ENCODE data around the gene MAN1A2.
"Not testable (repeated sequence)": the region's sequence is repeated elsewhere in the genome, so short reads cannot be mapped to it uniquely, and the experiment has no call there.

MAN1A2 gene

DNA sequence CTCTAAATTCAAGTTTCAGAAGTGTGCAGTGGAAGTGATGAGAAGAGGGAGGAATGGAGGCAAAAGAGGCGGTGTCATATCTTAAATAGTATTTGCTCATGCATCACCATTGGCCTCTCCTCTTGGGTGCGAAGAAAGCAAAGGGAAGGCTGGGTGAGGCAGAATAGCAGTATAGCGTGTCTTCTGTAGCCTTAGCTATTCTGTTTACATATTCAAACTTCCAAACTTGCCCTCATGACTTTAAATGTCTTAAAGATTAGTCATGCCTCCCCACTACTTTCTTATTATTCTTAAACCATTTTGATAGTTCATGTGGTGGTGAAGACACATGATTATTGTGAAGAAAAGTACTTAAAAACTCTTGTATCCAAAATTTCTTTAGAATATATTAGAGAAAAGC is 134.0 kb downstream of the MAN1A2 start:
- no peak for DNase-seq

DNA sequence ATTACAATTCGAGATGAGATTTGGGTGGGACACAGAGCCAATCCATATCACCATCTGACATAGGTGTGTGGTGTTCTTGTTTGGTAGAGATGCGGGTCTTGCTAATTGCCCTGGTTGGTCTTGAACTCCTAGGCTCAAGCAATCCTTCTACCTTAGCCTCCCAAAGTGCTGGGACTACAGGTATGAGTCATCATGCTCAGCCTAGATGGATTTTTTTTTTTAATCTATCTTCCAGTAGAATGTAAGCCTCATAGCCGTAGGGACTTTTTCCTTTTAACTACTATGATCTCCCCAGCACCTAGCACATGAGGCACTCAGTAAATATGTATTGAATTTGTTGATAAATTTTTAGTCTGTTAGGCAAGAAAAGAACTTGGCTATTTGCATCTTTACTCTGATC is 144.0 kb downstream of the MAN1A2 start:
- no peak for DNase-seq

DNA sequence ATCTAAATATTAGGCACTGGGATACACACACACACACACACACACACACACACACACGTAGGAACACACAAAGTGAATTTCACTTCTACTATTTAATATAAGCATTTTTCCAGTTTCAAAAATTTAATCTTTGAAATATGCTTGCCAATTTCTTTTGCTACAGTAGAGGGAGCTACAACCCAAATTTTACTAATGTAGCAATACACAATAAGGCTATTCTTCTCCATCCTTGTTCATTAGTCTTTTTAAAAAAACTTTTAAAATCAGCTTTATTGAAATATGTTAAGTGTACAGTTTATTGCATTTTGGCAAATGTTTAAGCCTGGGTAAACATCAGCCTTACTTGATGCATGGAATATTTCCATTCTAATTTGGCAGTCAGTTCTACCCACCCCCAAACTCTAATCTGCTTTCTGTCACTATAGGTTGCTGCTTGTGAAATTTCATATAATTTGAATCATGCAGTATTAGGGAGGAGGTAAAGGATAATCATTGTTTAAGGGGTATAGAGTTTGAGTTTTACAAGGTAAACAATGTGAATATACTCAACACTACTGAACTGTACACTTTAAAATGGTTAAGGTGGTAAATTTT is 145.6 kb downstream of the MAN1A2 start:
- DNase-seq = peak; percentile 4

DNA sequence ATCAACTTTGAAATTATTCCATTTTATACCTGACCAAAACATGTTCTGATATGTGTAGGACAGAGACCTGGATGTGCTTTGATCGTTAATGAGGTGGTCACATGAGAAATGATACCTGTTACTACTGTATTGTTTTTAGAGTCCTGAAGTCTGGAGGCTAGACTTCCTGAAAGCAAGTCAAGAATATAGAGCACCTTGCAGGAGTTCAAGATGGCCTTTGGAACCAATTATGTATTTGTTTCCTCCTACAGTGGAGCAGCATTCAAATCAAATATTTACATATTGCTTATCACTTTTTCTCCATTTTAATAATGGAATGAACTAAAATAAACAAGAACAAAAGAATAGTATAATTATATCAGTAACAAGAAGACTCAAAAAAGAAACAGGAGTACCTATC is 155.9 kb downstream of the MAN1A2 start:
- DNase-seq = no peak

DNA sequence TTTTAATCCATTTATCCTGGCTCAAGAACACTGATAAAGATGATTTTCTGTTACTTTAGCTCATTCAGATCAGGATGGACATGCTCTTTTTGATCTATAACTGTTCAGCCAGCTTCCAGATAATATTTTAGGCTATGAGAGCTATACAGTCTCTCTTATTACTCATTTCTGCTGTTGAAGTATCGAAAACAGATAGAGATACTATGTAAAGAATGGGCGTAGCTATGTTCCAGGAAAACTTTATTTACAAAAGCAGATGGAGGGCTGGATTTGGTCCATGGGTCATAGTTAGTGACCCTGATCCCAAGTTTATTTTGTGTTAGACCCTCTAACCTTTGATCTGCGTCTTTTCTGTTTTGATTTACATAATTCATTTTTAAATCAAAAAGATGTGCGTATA is 159.8 kb downstream of the MAN1A2 start:
- DNase-seq = no peak

DNA sequence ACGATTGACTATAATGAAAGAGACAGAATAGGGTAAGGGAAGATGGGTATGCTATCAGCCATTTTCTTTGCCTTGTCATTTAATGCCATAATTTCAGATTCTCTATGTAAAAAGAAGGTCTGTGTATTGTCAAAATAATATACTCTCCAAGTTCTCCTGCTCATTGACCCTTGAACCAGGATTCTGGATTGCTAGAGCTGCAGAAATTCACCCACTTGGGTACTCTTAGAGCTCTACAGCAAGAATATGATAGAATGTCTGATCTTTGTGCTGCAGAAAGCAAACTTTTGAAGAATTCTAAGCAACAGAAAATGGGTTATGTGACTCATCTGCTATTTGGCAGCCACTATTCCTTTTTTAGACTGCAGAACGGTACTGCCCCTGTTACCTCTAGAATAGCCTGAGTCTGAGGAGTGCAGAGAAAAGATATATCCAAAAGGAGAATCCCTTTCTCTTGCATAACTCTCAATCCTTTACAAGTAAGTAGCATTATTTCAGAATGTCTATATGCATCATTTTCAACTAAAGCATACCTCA is 160.4 kb downstream of the MAN1A2 start:
- DNase-seq = no peak

DNA sequence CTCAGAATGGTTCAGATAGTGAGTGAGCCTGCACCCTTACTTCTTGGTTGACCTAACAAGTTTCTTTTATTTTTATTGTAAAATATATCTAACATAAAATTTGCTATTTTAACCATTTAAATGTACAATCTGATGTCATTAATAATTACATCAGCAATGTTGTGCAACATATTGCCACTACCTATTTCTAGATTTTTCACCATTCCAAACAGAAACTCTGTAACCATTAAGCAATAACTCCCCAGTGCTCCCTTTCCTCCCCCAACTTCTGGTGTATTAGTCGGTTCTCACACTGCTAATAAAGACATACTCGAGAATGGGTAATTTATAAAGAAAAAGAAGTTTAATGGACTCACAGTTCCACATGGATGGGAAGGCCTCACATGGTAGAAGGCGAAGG is 162.4 kb downstream of the MAN1A2 start:
- DNase-seq = no peak

DNA sequence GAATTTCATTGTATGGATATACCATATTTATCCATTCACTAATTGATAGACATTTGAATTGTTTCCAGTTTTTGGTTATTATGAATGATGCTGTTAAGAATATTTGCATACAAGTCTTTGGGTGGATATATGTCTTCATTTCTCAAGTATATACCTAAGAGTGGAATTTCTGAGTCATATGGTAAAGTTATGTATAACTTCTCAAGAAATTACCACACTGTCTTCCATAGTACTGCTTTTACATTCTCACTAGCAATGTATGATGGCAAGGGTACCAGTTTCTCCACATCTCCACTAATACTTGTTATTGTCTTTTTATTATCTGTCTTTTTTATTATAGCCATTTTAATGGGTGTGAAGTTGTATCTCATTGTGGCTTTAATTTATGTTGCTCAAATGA is 164.0 kb downstream of the MAN1A2 start:
- DNase-seq = no peak

DNA sequence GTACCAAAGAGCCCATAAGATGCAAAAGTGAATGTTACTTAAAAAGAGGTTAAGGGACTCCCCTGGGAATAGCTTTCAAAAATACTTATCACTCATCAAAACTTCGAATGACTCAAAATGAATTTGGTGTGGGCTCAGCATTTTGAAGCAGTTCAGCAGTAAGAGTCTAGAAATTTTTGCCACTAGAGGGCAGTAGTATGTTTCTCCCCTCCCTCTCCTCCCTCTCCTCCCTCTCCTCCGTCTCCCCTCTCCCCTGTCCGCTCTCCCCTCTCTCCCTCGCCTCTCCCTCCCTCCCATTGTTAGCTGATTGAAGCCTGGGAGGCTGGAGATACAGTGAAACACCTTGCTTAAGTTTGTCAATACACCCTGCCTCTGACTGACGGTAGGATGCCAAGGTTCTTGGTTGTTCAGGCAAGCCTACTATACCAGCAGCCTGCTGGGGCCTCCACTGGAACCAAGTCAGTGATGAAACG is 167.8 kb downstream of the MAN1A2 start:
- DNase-seq = peak; percentile 61

DNA sequence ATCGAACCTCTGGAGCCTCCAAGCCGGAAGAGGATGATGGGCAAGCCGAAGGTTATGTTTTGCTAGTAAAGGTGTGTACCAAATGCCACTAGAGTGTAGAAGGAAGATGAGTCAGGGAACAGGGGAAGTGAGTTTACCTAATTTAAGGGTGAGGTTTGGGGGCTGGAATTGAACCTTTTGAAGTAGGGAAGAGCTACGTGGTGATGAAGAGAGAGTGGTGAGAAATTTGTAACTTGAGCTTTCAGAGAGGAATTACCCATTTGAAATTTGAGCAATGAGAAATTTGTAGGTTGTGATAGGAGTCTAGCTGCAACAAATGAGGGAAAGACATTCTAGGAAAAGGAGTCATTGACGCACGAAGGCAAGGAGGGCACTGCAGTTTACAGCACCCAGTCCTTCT is 168.6 kb downstream of the MAN1A2 start:
- no peak for DNase-seq

DNA sequence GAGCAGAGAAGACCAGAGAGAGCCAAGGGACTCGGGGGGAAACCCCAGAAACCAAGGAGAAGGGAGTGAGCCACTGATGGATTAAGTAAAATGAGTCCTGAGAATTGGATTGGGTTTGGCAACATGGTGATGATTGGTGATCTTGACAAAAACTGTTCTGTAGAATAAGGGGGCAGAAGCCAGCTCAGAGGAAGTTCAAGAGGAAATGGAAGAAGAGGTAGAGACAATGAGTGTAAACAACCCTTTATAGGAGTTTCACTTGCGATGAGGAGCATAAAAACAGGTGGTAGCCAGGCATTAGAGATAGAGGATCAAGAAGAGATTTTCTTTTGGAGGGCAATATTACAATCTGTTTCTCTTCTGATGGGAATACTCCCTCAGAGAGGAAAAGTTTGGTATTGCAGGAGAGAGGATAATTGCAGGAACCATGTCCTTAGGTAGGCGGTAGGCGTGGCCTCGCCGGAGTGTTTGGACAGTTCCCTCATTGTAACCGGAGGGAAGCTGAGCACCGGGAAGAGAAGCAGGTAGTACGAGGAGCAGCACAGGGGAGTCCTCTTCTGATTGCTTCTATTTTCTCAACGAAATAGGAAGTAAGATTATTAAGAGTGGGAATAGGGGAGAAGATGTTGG is 170.2 kb downstream of the MAN1A2 start:
- DNase-seq = peak; percentile 6

DNA sequence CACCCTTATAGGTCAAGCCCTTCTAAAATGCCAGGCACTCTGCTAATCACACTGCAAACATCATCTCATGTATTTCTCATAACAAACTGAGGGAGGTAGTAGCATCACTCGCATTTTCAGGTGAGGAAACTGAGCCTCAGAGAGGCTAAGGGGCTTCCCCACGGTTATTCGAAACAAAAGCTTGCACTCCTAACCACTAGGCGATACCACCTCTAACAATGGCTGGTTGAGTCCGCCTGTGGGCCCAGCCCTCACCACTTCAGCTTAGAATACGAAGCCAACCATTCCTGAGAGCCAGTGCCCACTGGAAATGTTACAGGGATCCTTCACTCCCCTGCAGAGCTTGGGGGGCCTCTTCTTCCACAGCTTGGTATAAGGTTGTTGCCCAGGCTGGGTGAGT is 173.3 kb downstream of the MAN1A2 start:
- no peak for DNase-seq

DNA sequence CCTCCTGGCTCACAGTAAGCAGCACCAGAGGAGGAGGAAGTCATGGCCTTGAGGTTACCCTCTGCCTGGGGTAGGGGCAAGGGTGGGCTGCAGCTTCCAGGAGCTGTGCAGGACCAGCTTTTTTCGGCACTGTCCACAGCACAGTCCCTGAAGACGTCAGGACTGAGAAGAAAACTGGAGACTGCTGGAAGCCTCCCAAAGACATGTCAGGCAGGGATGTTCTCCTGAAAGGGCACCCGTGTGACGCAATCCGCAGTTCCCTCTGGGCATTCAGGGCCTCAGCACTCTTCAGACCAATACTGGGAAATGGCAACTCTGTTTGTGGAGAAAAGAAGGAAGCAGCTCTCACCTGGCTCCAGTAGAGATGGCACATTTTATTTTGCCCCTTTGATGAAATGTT is 173.8 kb downstream of the MAN1A2 start:
- no peak for DNase-seq

DNA sequence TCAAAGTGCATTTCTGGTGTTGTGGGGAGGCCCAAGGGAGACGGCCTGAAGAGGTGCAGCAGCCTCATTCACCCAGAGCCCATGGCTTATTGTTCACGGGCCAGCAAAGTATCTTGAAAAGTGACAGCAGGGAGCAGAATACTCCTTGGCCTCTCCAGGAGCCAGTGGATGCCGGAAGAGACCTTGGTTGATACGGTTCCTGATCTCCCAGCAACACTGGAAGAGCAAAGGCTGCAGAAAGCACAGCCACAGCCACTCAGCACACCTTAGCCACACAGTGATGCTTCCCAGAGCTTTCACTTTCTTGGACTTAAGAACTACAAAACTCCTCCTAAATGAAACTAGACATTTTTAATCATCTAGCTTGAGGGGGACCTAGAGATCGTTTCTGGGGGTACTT is 174.3 kb downstream of the MAN1A2 start:
- DNase-seq = no peak

DNA sequence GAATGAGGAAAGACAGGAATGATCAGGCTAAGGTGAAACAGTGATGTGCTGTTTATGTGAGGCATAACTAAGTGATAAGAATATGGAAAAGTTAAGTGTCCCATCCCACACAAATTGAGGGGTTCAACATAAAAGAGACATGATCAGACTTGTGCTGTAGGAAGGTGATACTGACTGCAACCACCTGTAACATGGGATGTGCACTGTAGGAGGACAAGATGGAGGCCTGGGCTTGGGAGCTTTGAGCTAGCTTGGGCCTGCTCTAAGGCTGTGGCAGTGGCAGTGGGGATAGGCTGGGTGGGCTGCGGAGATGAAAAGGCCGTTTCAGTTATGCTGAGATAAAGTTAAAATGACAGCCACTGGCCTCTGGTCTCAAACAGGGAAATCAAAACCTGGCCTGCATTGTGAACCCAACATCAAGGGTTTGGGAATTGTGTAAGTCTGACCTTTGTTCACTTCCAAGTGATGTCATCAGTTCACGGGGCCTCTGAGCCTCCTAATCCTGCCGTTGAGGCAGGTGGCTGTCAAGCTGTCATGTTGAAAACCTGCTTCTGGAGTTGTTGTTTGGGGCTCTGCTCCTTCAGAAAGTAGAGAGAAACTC is 177.4 kb downstream of the MAN1A2 start:
- DNase-seq = no peak

DNA sequence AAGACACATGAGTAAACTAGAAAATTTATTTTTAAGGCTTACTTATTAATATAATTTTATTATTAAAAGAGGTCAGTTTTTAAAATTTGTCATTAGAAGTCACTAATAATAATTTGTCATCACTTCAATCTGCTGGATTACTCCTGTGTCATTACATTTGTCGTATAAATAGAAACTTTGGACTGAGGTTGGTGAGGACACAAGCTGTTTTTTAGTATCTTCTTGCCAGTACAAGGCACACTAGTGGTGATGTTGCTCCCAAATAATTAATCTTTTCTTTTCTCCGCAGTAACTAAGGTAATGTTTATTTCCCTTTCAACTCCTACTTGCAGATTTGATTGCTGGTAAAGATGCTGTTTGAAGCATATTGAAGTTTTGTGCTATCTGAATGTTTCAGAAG is 179.2 kb downstream of the MAN1A2 start:
- no peak for DNase-seq

DNA sequence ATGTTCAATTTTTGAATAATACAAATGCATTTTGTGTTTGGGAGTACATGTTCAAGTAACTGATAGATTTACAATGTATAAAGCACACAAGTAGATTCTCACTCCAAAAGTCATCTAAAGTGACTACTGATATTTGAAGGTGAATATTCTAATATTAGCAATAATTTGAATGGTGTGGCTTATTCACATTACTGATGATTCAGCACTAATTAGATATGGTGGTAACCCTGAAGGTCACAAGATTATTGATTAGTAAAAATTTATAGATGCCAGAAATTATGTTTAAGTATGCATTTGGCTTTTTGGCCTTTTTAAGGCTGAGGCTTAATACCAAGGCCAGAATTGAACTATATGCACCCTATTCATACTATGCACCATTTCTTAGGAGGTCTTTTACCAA is 186.2 kb downstream of the MAN1A2 start:
- no peak for DNase-seq

DNA sequence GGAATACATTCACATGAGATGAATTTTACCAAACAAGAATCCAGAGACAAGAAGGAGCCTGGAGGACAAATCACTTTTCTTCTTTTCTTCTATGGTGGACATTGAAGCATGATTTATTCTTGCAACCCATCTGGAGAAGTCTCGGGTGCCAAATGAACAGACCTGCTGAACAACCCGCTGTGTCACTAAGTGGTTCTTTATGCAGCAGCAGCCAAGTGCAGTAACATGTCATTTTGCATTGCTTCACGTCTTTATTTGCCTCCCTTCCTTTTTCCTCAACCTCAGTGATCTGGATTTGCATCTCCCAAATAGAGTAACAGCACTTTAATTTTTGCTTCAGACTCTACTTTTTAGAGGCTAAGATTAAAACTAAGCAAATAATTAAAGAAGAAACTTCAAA is 188.6 kb downstream of the MAN1A2 start:
- DNase-seq = no peak

DNA sequence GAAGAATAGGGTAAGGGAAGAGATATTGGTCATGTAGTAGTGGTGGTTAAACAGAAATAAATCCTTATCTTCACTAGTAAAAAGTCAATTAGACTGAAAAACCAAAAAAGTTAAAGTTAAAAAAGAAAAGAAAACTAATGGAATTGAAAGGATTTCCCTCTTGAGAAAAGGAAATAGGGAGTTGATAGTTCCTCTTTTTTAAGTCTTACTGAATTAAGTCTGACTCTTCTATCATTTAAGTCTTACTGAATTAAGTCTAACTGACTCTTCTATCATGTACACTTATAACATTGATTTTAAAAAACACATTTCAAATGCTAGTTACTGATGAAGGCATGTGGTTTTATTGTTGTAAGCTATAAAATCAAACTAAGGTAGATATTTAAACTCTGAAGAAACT is 189.1 kb downstream of the MAN1A2 start:
- DNase-seq = no peak

DNA sequence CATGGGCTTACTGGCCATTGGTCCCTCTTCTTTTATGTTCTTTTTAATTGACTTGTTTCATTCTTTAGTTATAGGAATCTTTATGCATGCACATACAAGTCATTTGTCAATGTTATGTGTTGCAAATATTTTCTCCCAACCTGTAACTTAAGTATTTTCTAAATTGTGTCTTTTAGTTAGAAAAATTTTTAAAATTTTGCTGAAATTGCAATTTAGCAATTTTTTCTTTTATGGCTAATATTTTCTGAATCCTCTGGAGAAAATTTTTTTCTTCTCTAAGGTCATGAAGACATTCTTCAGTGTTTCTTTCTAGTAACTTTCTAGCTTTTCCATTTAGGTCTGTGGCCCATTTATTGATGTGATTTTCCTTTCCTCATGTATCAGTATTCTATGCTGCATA is 189.7 kb downstream of the MAN1A2 start:
- DNase-seq = no peak

DNA sequence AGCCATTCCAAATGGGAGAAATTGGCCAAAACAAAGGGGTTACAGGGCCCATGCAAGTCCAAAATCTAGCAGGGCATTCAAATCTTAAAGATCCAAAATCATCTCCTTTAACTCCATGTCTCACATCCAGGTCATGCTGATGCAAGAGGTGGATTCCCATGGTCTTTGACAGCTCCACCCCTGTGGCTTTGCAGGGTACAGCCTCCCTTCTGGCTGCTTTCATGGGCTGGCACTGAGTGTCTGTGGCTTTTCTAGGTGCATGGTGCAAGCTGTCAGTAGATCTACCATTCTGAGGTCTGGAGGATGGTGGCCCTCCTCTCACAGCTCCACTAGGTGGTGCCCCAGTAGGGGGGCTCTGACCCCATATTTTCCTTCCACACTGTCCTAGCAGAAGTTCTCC is 191.2 kb downstream of the MAN1A2 start:
- not testable (repeated sequence) for DNase-seq

DNA sequence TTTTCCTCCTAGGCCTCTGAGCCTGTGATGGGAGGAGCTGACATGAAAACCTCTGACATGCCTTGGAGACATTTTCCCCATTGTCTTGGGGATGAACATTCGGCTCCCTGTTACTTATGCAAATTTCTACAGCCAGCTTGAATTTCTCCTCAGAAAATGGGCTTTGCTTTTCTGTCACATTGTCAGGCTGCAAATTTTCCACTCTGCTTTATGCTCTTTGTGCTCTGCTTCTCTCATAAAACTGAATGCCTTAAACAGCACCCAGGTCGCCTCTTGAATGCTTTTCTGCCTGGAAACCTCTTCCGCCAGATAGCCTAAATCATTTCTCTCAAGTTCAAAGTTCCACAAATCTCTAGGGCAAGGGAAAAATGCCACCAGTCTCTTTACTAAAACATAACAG is 191.9 kb downstream of the MAN1A2 start:
- DNase-seq = no peak

DNA sequence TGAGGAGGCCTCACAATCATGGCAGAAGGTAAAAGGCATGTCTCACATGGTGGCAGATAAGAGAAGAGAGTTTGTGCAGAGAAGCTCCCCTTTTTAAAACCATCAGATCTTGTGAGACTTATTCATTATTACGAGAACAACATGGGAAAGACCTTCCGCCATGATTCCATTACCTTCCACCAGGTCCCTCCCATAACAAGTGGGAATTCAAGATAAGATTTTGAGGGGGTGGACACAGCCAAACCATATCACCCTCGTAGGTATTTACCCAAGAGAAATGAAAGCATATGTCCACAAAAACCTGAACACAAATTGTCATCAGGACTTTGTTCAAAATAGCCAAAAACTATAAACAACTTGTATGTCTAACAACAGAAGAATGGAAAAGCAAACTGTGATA is 192.7 kb downstream of the MAN1A2 start:
- no peak for DNase-seq

DNA sequence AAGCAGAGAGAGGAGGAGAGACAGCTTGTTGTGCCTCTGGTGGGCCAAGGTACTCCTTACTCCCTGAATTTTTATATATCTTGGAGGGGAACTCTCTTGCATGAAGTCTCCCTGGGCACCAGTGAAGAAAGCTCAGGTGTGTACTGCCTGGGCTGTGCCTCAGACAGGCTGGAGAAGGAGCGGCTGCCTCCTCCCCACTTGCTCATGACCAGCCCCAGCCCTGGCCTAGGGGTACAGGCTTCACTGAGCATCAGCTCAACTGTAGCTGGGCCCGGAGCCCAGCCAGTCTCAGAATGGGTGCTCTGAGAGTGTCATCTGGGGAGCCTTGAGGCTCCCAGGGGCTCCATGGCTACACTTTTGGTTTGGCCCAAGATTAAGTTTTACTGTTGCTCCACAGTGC is 193.8 kb downstream of the MAN1A2 start:
- no peak for DNase-seq

DNA sequence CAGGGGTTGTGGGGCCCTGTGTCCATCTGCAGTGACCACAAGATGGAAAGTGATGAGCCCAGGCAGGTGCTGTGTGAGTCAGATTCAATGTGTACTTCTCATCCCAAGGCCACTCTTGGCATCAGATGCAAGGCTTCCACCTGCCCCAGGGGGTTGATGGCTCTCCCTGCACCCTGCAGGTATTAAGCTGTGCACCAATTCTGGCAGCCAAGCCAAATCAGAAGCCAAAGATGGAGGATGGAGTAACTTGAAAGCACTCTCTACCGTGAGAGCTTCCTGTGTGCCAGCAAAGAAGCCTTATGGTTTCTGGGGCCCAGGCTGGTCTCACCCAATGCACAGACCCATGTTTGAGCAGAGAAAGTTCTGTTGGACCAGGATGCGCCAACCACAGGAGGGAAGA is 194.3 kb downstream of the MAN1A2 start:
- DNase-seq = no peak

All from NCI-H345 (cell line).